Aorta (tissue), 5 donors: ENCODE results near the gene SSU72. TPM values are rescaled to one million over a fixed set of nuclear protein-coding genes. Genes with fewer than 3 reads are reported as not detected.
A peak's percentile ranks its signal among the peaks of the same experiment; 100 is the strongest.

ENCODE experiments used
- ATAC-seq: fragments of 200-7000 bp; cut with Tn5 transposase; one replicate; pipeline ENCODE4 v1.9.1; 2022; ENCODE audit warnings: moderate library complexity; ENCODE audit not compliant: low FRiP score
- DNase-seq, 2 donors: peaks; one replicate each; pipeline ENCODE4 v3.0.0-alpha.2; 2020
- H3K27ac ChIP-seq, 2 donors: one replicate each; pipeline ENCODE4 v1.5.1; 2013; ENCODE audit warnings: low read length in 2 of 2, mild to moderate bottlenecking in 2 of 2, moderate library complexity in 2 of 2, control low read depth in 1 of 2, inconsistent platforms in 1 of 2, low read depth in 1 of 2
- H3K27me3 ChIP-seq, 2 donors: one replicate each; pipeline ENCODE4 v1.6.1; 2013; ENCODE audit warnings: control low read depth in 1 of 2, low read length in 1 of 2, mild to moderate bottlenecking in 1 of 2, moderate library complexity in 1 of 2; ENCODE audit not compliant: insufficient read depth in 2 of 2, control insufficient read depth in 1 of 2
- H3K36me3 ChIP-seq, 2 donors: one replicate each; pipeline ENCODE4 v1.6.1; 2013; ENCODE audit warnings: control low read depth in 1 of 2, low read length in 1 of 2, mild to moderate bottlenecking in 1 of 2; ENCODE audit not compliant: insufficient read depth in 2 of 2, control insufficient read depth in 1 of 2
- H3K4me1 ChIP-seq, 2 donors: one replicate each; pipeline ENCODE4 v1.6.1; 2013; ENCODE audit warnings: low read length in 2 of 2, control low read depth in 1 of 2, mild to moderate bottlenecking in 1 of 2, moderate library complexity in 1 of 2; ENCODE audit not compliant: insufficient read depth in 2 of 2, control insufficient read depth in 1 of 2
- H3K4me3 ChIP-seq, 2 donors: one replicate each; pipeline ENCODE4 v1.5.1; 2013; ENCODE audit warnings: low read length in 2 of 2, control low read depth in 1 of 2, mild to moderate bottlenecking in 1 of 2
- H3K9me3 ChIP-seq: one replicate; pipeline ENCODE4 v1.6.1; 2013; ENCODE audit warnings: mild to moderate bottlenecking, low read length; ENCODE audit not compliant: control insufficient read depth
- WGBS, 2 donors: extraction: QIAGEN DNeasy Blood & Tissue Kit; methylation state at CpG; one replicate each; pipeline ENCODE4 v1.1.7; 2013; 5-methylcytosine and 5-hydroxymethylcytosine counted together
- intact Hi-C, 2 donors: fragments of 100-400 bp; cut with DNase I; formaldehyde crosslinking; loops; one replicate each; pipeline versions ENCODE4 v1.14.2 to v1.15.0; 2022
- polyA plus RNA-seq, 2 donors: library from polyadenylated mRNA; stranded (reverse); fragments of 200-250 nt; gene quantifications; one replicate each; pipeline ENCODE4 v1.2.3, GENCODE V29; 2013
- total RNA-seq, 2 donors: library from RNA; stranded (reverse); fragmentation: NEBNext Ultra II Directional; extraction: Animal tissue kit (Norgen Biotek cat#: 25700); gene quantifications; one replicate each; pipeline ENCODE4 v1.2.1, GENCODE V29; 2021
- donor health status: healthy with polysubstance abuse.
- donor health status: Bipolar disorder and iron deficiency.
- donor health status: DM: no; HTN: no; CAD: no.
- donor health status: DM: no; HTN: no; CAD: no.
- donor health status: DM: yes; HTN: yes; CAD: no.

The SSU72 gene
- total and polyA plus RNA-seq, 4 donors: 65.0 to 92.8 (median 69.6) TPM

DNA sequence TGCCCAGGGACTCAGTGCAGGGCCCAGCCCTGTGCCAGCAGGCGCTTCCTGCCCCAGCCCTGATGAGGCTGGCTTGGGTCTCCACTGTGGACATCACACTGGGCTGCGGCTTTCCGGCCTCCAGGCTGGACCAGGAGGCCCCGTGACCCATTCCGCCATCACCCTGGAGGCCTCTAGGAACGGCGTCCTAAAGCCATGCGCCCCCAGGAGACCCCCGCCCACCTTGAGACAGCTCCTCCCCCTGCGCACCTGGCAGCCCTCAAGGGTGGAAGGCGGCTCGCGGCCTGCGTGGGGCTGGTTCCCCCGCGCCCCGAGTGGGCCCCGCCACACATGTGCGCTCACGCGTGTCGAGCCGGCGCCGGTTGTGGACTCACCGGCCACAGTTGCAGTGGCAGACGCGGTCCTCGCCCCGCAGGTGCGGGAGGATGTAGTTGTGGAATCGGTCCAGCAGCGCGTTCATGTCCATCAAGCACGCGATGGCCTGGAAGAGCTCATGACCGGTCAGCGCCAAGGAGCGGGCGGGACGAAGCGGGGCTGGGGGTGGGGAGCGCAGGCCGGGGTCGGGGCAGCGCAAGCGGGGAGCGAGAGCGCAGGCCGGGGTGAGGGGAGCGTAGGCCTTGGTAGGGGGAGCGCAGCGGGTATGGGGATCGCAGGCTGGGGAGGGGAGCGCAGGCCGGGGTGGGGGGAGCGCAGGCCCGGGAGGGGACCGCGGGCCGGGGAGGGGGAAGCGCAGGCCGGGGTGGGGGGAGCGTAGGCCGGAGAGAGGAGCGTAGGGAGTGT is 35.2 kb downstream of the SSU72 start:
- H3K36me3 ChIP-seq: no peaks in the 10 kb centered on the region
- 11 to 17% methylated on average over 46 to 66 of the region's 66 CpGs for WGBS, 2 donors
- DNase-seq (peak in 1 of 2 donors; percentile 81), ATAC-seq (no peak)
- peak overlapping the region; percentile 46 to 64 for H3K4me3 ChIP-seq
- H3K4me1 ChIP-seq: no peaks in the 10 kb centered on the region
- H3K9me3 ChIP-seq: no peaks in the 10 kb centered on the region
- H3K27me3 ChIP-seq: no peaks in the 10 kb centered on the region
- intact Hi-C loops: no loop called here
- H3K27ac ChIP-seq: no peak overlapping the region

DNA sequence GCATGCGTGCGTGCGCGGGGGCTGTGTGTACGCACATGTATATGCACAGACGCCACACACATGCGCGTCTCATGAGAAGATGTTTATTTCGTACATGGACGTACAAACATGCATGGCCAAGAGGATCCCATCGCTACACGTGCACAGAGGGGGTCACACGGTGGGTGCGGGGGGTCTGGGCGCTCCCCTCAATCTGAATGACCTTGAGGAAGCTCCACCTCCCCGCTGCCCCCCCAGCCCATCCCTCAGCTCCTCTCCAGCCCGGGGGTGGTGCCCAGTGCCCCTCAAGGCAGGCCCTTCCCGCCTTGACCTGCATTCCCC is 35.7 kb downstream of the SSU72 start:
- 85% methylated on average over 16 to 18 of the region's 18 CpGs for WGBS, 2 donors
- Histone ChIP-seq H3K9me3 (no peaks in the 10 kb centered on the region), H3K27me3 (no peaks in the 10 kb centered on the region), H3K36me3 (no peaks in the 10 kb centered on the region), H3K4me1 (no peaks in the 10 kb centered on the region), H3K4me3 (no peak overlapping the region), H3K27ac (no peak overlapping the region)
- no peak for DNase-seq
- intact Hi-C loops: no loop called here
- no peak for ATAC-seq

DNA sequence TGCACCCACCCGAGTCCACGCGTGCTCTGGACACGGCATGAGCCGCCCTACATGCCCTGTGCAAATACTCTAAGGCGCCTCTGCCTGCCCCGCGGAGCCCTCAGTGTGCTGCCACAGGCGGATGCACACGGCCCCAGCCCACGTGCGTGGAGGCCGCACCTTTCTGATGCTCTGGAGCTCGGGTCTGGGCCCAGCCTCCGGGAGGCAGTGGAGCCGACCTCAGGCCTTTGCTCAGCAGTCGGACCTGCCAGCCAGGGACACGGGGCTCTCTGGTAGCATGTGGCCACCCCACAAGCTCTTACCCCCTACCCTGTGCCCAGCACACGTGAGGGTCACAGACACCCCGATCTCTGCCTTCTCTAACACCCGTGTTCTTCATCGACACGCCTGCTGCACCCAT is 36.3 kb downstream of the SSU72 start:
- Histone ChIP-seq H3K36me3 (no peaks in the 10 kb centered on the region), H3K4me1 (no peaks in the 10 kb centered on the region), H3K27ac (no peak overlapping the region), H3K9me3 (no peaks in the 10 kb centered on the region), H3K27me3 (no peaks in the 10 kb centered on the region), H3K4me3 (no peak overlapping the region)
- intact Hi-C loops: no loop called here
- ATAC-seq: no peak
- no peak for DNase-seq
- WGBS, 2 donors: 93% methylated on average over 23 of the region's 23 CpGs

DNA sequence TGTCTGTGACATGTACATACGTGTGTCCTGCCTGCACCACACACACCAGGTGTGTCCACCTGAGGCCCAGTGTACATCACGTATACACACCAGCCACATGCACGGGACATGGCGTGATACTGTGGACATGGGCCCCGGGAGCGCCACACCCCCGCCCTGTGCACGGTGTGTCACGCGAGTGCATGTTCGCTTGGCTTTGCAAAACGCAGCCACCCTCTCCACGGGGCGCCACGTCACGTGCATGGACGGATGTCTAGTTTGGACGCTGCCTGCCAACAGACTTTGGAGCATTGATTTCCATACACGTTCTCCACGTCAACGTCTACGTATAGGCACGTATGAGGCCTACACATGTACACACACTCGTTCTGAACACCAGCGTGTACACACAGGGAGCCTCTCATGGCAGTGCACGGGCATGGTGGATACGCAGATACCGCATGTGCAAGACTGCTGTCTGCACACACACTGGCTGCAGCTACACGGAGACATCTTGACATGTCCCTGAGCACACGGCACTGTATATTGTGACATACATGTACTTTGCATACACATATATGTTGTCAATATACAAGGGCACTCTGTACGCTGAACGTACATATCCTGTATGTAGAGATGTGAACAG is 36.9 kb downstream of the SSU72 start:
- no peaks in the 10 kb centered on the region for H3K9me3 ChIP-seq
- ATAC-seq (no peak), DNase-seq (no peak)
- no peak overlapping the region for H3K27ac ChIP-seq
- H3K36me3 ChIP-seq: no peaks in the 10 kb centered on the region
- no peaks in the 10 kb centered on the region for H3K4me1 ChIP-seq
- H3K4me3 ChIP-seq: no peak overlapping the region
- H3K27me3 ChIP-seq: no peaks in the 10 kb centered on the region
- WGBS, 2 donors: 94% methylated on average over 32 of the region's 32 CpGs
- intact Hi-C loops: no loop called here

DNA sequence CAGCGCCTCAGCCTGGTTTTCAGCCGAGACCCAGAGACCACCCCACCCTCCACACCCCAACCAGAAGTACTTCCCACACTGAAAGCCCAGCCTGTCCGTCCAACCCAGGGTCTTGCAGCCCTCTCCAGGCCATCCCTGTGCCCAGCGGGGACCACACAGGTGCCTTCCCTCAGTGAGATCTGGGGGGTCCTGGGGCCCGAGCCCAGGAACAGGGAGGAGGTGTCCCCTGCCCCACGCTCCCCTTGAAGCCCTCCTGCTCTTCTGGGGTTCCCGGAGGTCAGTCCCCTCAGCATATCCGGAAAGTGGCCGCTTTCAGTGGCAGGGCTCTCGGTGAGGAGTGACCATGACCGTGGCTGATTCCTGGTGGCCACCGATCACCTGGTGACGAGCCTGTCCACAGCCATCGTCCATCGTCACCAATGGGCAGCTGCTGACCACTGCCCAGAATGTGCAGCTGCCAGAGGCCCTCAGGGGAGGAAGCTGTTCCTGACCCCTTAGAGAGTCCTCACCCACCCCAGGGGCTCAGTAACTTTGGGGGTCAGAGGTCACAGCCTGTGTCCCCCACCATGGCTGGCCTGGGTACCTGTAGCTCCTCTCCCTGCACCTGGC is 37.6 kb downstream of the SSU72 start:
- H3K27ac ChIP-seq: no peak overlapping the region
- WGBS, 2 donors: 92 to 94% methylated on average over 15 of the region's 15 CpGs
- DNase-seq: no peak

DNA sequence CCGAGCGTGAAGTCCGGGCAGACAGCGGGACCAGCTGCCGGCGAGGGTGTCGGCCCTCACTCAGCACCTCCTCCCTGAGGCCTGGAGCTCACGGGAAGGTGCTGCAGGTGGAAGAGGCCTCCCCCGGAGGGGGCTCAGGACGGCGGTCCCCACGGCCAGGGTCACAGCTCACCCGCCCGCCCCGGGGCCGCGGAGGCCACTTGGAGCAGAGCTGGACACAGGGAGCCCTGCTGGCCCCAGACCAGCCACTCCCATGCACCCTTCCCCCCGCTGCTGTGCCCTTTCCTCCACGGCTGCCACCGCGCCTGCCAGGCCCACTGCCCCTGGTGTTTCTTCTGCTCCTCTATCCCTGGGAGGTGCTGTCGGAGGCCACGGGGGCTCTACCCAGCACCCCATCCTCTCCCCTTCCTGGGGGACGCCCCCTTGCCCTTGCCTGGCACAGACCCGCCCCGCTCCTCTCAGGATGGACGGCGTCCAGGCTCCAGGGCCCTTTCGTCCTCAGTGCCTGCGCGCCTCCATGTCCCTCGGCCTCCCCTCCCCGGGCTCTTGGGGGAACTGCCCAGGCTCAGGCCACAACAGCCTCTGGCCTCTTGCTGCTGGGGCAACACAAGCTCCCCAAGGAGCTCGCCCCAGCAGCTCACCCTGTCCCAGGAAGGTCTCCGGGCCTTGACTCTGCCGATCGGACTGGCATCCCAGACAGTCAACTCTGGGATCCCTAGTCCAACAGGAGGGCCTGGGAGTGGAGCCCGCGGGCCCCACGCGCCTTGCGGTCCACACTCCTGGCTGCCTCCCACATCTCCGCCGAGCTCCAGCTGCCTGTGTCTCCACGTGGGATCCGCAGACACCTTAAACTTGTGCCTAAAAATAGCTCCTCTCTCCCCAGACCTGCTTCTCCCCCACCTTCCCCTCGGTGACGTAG is 38.4 kb downstream of the SSU72 start:
- Histone ChIP-seq H3K27ac (no peak overlapping the region), H3K9me3 (no peaks in the 10 kb centered on the region), H3K27me3 (no peaks in the 10 kb centered on the region), H3K4me1 (no peaks in the 10 kb centered on the region), H3K4me3 (no peak overlapping the region), H3K36me3 (no peaks in the 10 kb centered on the region)
- ATAC-seq (no peak), DNase-seq (no peak)
- 87 to 88% methylated on average over 39 to 48 of the region's 48 CpGs for WGBS, 2 donors
- intact Hi-C loops: no loop called here

More for the DNA sequence above, 37.6 kb downstream of the SSU72 start:
- intact Hi-C loops: no loop called here
- no peak for ATAC-seq
- Histone ChIP-seq H3K4me1 (no peaks in the 10 kb centered on the region), H3K27me3 (no peaks in the 10 kb centered on the region), H3K36me3 (no peaks in the 10 kb centered on the region), H3K9me3 (no peaks in the 10 kb centered on the region), H3K4me3 (no peak overlapping the region)

DNA sequence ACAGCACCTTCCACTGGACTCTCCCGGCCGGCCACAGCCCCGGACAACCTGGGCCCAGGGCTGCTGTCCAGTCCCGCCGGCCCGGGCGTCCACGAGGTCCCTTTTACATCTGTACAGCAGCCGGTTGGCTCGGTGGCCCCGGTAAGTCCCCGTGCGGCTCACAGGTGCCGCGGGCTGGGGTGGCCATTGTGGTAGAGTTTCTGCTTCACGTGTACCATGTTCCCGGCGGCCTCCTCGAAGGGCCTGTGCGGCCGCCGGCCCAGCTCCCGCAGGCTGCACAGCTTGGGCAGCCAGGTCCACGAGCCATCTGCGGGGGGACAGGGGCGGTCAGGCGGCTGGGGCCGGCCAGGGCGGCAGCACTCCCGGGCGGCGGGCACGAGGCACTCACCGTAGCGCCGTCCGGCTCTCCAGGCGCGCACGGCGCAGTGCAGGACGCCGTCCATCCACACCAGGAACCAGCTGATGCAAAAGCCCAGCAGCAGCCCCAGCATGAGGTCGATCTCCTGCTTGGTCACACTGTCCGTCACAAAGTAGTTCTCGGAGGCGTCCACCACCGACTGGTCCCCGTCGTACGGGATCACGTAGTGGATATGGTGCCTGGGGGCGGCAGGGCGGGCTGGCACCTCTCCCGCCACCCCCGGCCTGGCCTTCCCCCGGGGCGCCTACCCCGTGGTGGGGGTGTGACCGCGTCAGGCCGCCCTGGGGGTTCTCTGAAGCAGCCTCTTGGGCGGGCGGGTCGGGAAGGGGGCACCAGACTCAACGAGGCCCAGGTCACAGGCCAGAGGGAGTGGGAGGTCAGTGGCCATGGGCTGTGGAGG is 39.3 kb downstream of the SSU72 start:
- Histone ChIP-seq H3K27ac (no peak overlapping the region), H3K36me3 (no peaks in the 10 kb centered on the region), H3K27me3 (no peaks in the 10 kb centered on the region), H3K4me1 (no peaks in the 10 kb centered on the region), H3K9me3 (no peaks in the 10 kb centered on the region), H3K4me3 (no peak overlapping the region)
- ATAC-seq: no peak
- 94% methylated on average over 63 to 66 of the region's 66 CpGs for WGBS, 2 donors
- DNase-seq: no peak
- intact Hi-C loops: no loop called here
